ENCODE data around the gene SPOCD1.

SPOCD1 gene

GRCh38 chr1:31753707-31754349 lies 62.0 kb downstream of the SPOCD1 start:
- DNase-seq: peak; percentile 74

DNA sequence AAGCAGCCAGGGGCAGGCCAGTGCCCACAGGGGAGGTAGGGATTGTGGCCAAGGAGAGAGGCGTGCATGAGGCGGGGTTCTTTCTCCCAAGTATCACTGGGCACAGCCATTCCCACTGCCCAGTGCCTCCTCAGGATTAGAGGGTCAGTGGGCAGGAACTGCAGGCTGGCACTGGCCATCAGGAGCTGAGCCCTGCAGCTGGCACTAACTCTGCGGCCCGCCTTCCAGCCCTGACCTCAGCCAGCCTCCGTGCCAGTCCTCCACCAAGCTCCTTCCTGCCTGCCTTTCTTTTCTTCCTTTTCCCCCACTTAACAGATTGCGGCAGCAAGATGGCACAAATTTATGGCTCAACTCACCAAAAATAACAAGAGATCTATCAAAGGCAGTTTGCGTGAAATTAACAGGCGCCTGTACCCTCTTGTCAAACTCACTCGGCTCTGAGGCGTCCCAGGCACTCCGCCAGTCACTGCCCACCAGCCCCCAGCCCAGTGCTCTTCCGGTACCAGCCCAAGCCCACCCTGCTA lies 62.8 kb downstream of the SPOCD1 start:
- no peak for DNase-seq

- no peak for DNase-seq
These were observed 63.6 kb downstream of the SPOCD1 start for GRCh38 chr1:31752258-31752657.

DNA sequence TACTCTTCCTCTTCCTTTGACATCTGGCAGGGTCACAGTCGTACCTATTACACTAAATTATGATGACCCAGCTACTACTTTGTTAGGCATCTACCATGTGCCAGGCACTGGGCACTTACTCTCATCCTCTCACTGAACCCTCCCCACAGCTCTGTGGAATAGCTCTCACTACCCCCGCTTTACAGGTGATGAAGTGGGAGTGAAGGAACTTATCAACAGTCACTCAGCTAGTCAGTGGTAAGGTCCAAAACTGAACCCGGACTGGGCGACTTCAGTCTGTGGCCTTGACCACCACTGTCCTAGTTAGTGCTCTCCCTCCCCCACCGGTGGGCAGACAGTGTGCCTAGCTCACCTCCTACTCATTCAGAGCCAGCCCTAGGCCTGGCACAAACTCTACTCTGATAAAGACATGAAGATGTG lies 64.0 kb downstream of the SPOCD1 start:
- DNase-seq: no peak

GRCh38 chr1:31750858-31751510 lies 64.8 kb downstream of the SPOCD1 start:
- DNase-seq: no peak

DNA sequence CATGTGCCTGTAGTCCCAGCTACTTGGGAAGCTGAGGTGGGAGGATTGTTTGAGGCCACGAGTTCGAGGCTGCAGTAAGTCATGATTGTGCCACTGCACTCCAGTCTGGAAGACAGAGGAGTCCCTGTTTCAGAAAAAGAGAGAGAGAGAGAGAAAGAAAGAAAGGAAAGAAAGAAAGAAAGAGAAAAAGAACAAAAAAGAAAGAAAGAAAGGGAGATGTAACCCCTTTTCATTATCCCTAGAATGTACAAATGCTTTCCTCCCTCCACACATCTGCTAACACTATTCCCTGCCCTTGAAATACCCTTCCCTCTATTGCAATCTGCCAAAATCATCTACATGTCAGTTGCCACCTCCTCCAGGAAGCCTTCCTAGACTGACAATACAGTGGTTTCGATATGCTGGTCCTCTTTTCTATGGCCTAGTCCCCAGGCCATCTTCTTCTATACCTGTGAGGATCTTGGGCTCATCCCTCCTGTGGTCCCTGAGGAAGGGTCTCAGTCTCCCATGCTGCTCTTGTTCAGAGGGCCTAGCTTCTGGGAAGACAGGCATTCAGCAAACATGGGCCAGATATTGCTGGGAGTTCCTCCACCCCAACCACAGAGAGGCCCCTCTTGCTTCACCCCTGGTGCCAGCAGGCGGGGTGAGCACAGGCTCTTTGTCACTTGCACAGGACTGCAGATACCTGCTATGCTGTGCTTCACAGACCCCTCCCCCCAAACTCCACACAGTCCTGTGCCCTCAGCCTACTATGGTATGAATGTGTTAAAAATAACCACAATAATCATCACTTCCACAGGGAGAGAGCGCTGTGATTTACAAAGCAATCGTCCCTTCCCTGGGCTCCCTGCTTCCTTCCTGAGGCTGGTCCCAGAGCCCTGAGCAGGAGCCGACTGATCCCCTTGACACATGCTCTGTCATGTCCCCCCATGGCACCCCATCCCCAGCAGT lies 65.8 kb downstream of the SPOCD1 start:
- no peak for DNase-seq

- no peak for DNase-seq
These were observed 67.5 kb downstream of the SPOCD1 start for GRCh38 chr1:31748365-31748764.

DNA sequence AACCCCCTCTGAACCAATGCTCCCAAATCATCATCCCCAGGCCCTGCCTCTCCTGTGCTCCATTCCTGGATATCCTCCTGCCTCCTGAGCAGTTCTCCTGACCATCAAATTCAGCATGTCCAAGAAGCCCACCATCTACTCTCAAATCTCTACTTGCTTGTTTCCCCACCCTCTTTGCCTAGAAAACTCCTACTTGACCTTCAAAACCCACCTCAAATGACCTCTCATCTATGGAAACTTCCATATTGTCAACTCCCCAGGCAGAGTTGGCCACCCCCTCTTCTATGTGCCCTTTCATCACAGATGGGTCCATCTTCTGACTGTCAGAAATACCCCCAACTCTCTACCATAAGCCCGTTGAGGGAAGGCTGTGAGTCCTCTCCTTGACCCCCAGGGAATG lies 68.5 kb downstream of the SPOCD1 start:
- no peak for DNase-seq

- no peak for DNase-seq
These were observed 69.1 kb downstream of the SPOCD1 start for GRCh38 chr1:31746687-31747086.

DNA sequence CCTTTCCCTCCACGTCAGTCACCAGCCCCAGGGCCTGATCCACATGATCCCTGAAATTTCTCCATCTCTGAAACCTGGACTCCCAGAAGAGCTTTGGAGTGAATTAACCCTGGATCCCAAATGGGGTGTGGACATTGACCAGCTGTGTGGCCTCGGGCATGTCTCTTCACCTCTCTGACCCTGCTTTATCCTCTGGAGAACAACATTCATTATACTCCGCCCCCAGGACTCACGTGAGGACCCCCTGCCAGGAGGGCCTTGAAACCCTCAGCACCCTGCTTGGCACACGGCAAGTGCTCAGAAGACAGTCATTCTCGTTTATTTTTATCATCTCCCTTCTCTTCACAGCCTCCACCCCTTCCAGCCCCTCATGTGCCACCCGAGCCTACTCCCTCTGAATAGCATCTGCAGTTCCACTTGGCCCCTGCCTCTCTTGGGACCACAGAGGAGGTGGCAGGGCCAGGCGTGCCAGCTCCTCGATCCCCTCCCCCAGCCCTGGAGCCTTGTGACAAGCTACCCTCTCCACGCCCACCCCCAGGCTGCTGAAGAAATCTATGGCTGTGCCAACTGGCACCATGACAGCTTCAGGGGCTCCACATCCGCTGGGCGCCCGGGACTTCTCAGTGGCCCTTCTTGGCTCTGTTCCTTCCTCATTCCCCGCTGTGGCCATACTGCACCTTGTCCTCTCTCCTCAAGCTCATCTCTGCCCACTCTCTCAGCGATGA lies 69.7 kb downstream of the SPOCD1 start:
- DNase-seq: no peak

GRCh38 chr1:31745096-31745945 lies 70.5 kb downstream of the SPOCD1 start:
- DNase-seq: no peak

DNA sequence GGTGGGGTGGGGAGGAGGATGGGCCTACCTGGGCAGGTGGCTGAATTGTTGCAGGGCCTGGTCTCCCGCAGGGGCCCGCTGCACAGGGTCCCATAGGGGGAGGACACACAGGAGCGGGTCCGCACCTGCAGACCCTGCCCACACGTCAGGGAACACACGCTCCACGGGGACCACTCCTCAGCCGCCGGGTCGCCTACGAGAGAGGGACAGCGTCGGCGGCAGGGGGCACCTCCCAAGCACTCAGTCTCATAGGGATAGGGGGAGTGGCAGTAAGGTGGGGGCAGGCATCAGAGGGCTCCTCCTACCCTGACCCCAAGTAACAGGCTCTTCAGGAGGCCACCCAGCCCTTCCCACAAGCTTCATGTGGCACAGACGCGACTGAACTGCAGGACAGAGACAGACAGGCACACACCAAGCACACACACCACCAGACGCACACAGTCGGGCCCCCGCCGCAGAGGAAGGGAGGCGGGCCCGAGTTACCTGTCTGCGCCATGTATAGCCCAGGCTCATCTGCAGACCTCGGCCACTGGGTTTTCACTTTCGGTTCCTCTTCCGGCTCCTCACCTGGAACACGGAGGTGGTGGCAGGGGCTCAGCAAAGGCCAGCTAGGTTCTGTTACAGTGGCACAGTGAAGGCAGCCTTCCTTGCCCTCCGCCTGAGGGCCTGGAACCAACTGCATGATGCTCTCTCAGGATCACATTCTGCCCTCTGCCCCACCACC lies 71.5 kb downstream of the SPOCD1 start:
- DNase-seq: no peak

GRCh38 chr1:31742462-31743212 lies 73.2 kb downstream of the SPOCD1 start:
- DNase-seq: no peak
